GM12891 (cell line): ENCODE results near the gene PTBP2.

ENCODE experiments used
- POLR2A ChIP-seq: IDR thresholded peaks from 2 replicates; pipeline ENCODE4 v1.6.1; 2011; ENCODE audit warnings: low read depth, low read length, control low read depth
- POLR2AphosphoS5 ChIP-seq: IDR thresholded peaks from 2 replicates; pipeline ENCODE4 v1.6.1; 2011; ENCODE audit warnings: low read depth, low read length, control low read depth
- TAF1 ChIP-seq: IDR thresholded peaks from 2 replicates; pipeline ENCODE4 v1.6.1; 2011; ENCODE audit warnings: low read depth, low read length, control low read depth

DNA sequence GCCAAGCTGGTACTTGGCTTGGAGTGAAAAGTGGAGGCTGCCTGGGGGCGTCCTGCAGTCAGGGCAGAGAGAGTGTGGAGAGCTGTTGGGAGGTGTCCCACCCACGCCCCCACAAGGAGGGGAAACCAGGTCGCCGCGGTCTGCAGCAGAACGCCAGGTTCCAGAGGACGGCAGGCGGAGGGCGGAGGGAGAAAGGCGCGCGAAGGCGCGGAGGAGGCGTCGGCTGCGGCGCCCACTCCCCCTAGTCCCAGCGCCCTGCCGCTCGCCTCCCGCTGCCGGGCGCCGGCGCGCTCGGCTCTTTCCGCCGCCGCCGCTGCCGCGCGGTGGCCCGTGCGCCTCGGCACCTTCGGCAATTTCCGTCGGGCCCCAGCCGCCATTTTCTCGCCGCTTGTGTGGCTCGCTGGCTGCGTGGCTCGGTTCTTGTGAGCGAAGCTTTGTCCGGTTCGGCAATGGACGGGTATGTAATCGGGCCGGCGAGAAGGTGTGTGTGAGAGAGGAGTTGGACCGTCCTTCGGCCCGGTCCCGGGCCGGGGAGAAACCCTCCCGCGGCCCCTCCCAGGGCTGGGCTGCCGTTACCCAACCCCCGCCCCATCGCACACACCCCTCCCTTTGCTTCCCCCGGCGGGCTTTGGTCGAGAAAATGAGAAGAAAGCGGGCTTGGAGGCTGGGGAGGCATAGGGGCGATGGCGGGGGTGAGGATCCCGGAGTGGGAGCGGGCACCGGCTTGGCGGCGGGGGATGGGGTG, at the start of gene PTBP2:
- no peak for TF ChIP-seq POLR2A
- TF ChIP-seq TAF1: no peak
- TF ChIP-seq POLR2AphosphoS5: 0 out of 2 replicates have a peak, but pooled peaks have one; percentile 54
